ENCODE measurements around the gene CGB3.

The CGB3 gene

DNA sequence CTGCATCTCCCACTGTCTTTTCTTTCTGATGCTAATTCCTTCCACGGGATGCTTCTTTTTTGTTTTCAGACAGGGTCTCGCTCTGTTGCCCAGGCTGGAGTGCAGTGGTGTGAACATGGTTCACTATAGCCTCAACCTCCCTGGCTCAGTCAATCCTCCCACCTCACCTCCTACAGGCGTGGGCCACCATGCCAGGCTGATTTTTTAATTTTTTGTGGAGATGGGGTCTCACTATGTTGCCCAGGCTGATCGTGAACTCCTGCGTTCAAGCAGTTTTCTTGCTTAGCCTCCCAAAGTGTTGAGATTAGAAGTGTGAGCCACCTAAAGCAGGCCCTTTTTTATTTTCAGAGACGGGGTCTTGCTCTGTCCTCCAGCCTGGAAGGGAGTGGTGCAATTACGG lies 35.8 kb downstream of the CGB3 start:
- DNase-seq (ENCODE audit: low spot score): no peak

DNA sequence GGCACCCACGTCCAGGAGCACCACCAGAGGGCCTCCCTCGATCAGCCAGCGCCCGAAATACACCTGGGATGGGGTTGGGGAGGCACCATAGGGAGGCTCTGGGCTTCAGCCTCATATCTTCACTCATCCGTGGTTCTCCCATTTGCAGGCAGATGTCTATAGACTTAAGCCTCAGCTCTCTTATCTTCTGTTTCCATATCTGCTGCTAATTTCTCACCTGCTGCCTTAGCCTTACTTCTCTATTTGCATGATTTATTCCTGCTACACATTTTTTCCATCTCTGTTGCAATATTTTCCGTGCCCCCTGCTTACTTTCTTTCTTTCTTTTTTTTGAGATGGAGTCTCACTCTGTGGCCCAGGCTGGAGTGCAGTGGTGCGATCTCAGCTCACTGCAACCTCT lies 36.8 kb downstream of the CGB3 start:
- no peak for DNase-seq (ENCODE audit: low spot score)

DNA sequence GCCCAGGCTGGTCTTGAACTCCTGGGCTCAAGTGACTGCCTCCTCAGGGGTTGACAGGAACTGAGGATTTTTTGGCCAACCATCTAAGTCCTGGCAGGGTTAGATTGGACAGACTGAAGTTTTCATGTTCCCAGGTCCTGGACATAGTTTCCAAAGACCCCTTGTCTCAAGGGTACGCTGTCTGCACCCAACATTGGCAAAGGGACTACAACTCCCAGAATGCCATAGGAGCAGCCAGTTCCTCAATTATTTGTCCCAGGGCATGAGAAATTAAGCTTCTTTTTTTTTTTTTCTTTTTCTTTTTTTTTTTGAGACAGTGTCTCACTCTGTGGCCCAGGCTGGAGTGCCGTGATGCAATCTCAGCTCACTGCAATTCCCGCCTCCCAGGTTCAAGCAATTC lies 37.9 kb downstream of the CGB3 start:
- DNase-seq (ENCODE audit: low spot score): no peak

DNA sequence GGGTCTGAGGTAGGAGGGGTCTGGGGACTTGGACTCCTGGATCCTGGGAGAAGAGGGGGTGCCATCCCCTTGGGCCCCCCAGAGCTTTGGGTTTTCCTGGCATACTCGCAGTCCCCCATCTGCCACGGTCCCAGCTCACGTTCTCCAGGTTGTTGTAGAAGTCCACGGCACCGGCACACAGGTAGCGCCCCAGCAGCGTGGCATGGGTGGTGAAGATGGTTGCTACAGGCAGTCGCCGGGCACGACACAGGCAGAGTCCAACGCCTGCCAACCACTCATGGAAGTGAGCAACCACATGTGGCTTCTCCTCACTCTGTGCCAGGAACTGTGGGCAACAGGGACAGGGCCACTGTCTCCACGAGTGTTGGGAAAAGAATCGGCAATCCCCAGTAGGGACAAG lies 38.4 kb downstream of the CGB3 start:
- no peak for DNase-seq (ENCODE audit: low spot score)

DNA sequence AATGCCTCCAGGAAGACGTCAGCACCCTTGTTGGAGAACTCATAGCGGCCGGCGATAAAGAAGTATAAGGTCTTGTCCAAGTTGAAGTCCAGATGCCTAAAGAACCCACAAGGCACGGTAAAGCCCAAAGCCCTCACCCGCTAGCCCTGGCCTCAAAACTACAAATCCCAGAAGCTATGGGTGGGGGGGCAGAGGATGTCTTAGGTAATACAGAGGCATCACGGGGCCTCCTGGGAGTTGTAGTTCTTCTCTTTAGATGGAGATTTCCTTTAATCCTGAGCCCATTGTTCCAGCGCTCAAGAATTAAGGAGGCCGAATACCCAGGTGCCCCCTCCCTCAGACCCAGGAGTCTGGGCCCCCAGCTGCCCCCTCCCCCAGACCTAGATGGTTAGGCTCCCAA lies 41.9 kb downstream of the CGB3 start:
- DNase-seq (ENCODE audit: low spot score): no peak

DNA sequence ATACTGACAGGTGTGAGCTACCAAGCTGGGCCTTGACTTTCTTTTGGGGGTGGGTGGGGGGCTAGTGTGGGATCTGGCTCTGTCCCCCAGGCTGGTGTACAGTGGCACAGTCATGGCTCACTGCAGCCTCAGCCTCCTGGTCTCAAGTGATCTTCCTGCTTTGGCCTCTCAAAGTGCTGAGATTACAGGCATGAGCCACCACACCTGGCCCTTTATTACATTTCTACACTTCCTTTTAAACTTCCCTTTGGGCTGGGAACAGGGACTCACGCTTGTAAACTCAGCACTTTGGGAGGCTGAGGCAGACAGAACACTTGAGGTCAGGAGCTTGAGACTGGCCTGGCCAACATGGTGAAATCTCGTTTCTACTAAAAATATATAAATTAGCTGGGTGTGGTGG lies 47.1 kb downstream of the CGB3 start:
- DNase-seq (ENCODE audit: low spot score): no peak

DNA sequence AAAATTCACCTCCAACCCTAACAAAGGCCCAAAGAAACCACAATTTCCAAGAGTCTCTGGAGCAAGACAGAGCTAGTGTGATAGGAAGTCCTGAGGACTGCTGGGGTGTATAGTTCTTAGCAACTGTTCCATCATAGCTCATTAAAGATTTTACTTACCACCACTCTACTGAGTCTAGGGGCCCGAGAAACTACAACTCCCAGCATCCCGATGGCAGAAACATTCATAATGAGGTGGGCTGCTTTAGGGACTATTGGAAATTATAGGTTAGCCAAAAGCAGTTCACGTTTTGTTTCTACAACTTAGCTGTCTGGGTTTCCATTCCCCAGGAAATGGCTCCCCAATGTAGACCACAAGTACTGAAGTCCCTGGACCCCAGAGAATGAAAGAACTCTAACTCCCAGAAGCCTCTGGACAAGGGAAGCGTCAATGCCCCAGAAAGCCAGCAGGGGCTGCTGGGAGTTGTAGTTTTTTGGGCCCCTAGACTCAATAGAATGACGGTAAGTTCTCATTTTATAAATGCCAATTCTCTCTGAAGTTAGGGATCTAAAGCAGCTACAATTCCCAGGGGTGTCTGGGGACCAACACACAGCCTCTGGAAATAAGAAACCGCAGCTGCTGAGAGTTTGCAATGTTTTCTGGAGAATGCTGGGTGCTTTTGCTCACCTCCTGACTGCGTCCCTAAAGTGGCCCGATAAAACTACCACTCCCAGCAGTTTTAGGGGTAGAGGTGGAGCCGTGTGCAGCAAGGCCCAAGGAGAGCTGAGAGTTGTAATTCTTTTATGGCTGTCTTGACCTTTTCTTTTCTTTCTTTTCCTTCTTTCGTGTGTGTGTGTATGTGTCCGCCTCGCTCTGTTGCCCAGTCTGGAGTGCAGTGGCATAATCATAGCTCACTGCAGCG lies 47.9 kb downstream of the CGB3 start:
- peak; percentile 32 for DNase-seq (ENCODE audit: low spot score)

Small RNAs within 50 kb of the gene (small RNA-seq; reads per million reads assigned to genes)
- gene MIR6798: 0 to 0.09 reads per million in 2 experiments
